ENCODE measurements around the gene AKNA. TPM values are rescaled to one million over a fixed set of nuclear protein-coding genes. Genes with fewer than 3 reads are reported as not detected.

AKNA gene
- total RNA-seq, 2 donors from 2014 or later, result 12.2 to 15.4 TPM

DNA sequence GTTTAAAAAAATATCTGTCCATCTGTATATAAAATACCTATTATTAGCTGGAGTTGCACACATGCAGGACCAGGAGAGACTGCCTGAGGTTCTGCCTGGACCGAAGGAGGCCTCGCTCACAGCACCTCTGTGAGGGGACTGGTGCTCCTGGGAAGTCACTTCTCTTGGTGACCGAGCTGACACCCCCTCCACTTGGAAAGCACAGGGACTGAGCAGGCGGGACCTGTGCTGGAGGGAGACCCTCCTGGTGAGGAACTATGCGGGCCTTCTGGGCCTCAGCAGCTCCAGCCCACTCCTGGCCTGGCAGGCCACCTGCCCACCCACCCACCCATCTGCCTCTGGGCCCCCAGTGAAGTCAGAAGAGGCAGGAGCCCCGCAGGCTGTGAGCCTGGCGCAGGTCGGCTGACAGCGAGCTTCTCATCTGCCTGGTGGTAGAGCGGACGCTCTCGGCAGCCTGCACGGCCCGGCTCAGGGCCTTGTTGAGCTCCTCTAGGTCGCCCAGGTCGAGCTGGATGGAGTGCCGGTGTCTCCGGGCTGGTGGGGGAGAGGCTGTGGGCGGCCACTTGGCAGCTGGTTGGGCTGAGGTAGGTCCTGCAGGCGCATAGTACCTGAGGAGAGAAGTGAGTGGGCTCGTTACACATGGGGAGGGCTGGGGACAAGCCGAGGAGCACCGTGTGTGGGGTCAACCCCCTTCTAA, 50.9 kb downstream of the AKNA start:
- peaks cover 27% of the 10 kb centered on the region for H3K36me3 Mint-ChIP-seq (ENCODE audit: low read depth)
- H3K4me1 Mint-ChIP-seq, result no peaks in the 10 kb centered on the region
- H3K27me3 Mint-ChIP-seq (ENCODE audit: insufficient read depth), result no peaks in the 10 kb centered on the region
- Histone ChIP-seq H3K4me1 (ENCODE audit: control insufficient read depth, insufficient read depth, low read length) (no peaks in the 10 kb centered on the region), H3K27me3 (ENCODE audit: control insufficient read depth, insufficient read depth, low read length, poor library complexity, severe bottlenecking) (no peaks in the 10 kb centered on the region), H3K36me3 (ENCODE audit: control insufficient read depth, insufficient read depth, low read length) (no peaks in the 10 kb centered on the region), H3K9ac (ENCODE audit: extremely low read depth, low read length, poor library complexity, severe bottlenecking) (no peak overlapping the region), H3K27ac (ENCODE audit: low read depth, low read length) (no peak overlapping the region), H3K4me3 (ENCODE audit: low read length) (no peak overlapping the region), H3K9me3 (ENCODE audit: control insufficient read depth, low read length) (no peaks in the 10 kb centered on the region)
- no peak overlapping the region for H3K4me3 Mint-ChIP-seq
- 91 to 93% methylated on average over 9 to 23 of the region's 23 CpGs for WGBS, 2 experiments (ENCODE audit: insufficient coverage in 1 of 2, insufficient read length in 1 of 2)
- no peak for DNase-seq
- H3K27ac Mint-ChIP-seq, result no peak overlapping the region
- H3K9me3 Mint-ChIP-seq, result peaks cover 2% of the 10 kb centered on the region
- TF ChIP-seq, protein P1, sequence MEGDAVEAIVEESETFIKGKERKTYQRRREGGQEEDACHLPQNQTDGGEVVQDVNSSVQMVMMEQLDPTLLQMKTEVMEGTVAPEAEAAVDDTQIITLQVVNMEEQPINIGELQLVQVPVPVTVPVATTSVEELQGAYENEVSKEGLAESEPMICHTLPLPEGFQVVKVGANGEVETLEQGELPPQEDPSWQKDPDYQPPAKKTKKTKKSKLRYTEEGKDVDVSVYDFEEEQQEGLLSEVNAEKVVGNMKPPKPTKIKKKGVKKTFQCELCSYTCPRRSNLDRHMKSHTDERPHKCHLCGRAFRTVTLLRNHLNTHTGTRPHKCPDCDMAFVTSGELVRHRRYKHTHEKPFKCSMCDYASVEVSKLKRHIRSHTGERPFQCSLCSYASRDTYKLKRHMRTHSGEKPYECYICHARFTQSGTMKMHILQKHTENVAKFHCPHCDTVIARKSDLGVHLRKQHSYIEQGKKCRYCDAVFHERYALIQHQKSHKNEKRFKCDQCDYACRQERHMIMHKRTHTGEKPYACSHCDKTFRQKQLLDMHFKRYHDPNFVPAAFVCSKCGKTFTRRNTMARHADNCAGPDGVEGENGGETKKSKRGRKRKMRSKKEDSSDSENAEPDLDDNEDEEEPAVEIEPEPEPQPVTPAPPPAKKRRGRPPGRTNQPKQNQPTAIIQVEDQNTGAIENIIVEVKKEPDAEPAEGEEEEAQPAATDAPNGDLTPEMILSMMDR (conservative IDR thresholded peaks at IDR 0.05), result no peak

DNA sequence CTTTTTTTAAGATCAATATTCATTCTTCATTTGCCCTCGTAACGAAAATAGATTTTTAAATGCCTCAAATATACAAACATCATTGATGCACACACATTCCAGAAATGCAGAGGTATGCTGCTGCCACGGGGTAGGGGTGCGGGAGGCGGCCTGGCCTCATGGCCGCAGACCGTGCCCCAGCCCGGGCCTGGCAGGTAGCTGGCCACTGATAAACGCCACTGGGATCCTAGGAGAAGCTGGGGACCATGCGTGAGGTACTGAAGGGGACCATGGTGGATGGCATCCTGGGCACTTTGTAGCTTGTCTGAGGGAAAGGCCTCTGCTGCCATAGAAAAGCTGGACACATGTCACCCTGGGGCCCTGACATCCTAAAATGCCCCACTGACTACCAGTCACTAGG, 51.6 kb downstream of the AKNA start:
- Mint-ChIP-seq H3K4me1 (no peaks in the 10 kb centered on the region), H3K36me3 (ENCODE audit: low read depth) (peaks cover 23% of the 10 kb centered on the region), H3K4me3 (no peak overlapping the region), H3K9me3 (peaks cover 2% of the 10 kb centered on the region), H3K27me3 (ENCODE audit: insufficient read depth) (no peaks in the 10 kb centered on the region), H3K27ac (no peak overlapping the region)
- 83 to 84% methylated on average over 7 to 10 of the region's 10 CpGs for WGBS, 2 experiments (ENCODE audit: insufficient coverage in 1 of 2, insufficient read length in 1 of 2)
- Histone ChIP-seq H3K9ac (ENCODE audit: extremely low read depth, low read length, poor library complexity, severe bottlenecking) (no peak overlapping the region), H3K27ac (ENCODE audit: low read depth, low read length) (no peak overlapping the region), H3K9me3 (ENCODE audit: control insufficient read depth, low read length) (no peaks in the 10 kb centered on the region), H3K36me3 (ENCODE audit: control insufficient read depth, insufficient read depth, low read length) (no peaks in the 10 kb centered on the region), H3K4me1 (ENCODE audit: control insufficient read depth, insufficient read depth, low read length) (no peaks in the 10 kb centered on the region), H3K27me3 (ENCODE audit: control insufficient read depth, insufficient read depth, low read length, poor library complexity, severe bottlenecking) (no peaks in the 10 kb centered on the region), H3K4me3 (ENCODE audit: low read length) (no peak overlapping the region)
- TF ChIP-seq, protein P1 (conservative IDR thresholded peaks at IDR 0.05), result no peak
- DNase-seq, result no peak

DNA sequence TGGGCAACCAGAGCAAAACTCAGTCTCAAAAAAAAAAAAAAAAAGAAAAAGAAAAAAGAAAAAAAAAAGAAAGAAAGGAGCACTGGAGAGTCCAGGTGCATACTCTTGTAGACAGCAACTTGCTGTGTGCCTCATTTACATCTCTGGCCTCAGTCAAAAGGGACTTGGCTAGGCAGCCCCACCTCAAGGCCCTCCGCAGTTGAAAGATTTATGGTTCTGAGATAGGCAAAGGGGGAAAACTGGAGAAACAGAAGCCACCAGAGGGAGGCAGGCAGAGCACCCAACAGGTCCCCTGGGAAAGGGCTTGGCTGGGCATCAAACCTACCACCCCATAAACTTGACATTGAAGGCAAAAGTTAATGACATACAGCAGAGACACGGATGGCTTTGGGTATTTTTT, 52.0 kb downstream of the AKNA start:
- Mint-ChIP-seq H3K36me3 (ENCODE audit: low read depth) (peaks cover 23% of the 10 kb centered on the region), H3K4me1 (no peaks in the 10 kb centered on the region), H3K9me3 (peaks cover 2% of the 10 kb centered on the region), H3K27ac (no peak overlapping the region), H3K4me3 (no peak overlapping the region), H3K27me3 (ENCODE audit: insufficient read depth) (no peaks in the 10 kb centered on the region)
- Histone ChIP-seq H3K36me3 (ENCODE audit: control insufficient read depth, insufficient read depth, low read length) (no peaks in the 10 kb centered on the region), H3K4me3 (ENCODE audit: low read length) (no peak overlapping the region), H3K9me3 (ENCODE audit: control insufficient read depth, low read length) (no peaks in the 10 kb centered on the region), H3K27me3 (ENCODE audit: control insufficient read depth, insufficient read depth, low read length, poor library complexity, severe bottlenecking) (no peaks in the 10 kb centered on the region), H3K27ac (ENCODE audit: low read depth, low read length) (no peak overlapping the region), H3K9ac (ENCODE audit: extremely low read depth, low read length, poor library complexity, severe bottlenecking) (no peak overlapping the region), H3K4me1 (ENCODE audit: control insufficient read depth, insufficient read depth, low read length) (no peaks in the 10 kb centered on the region)
- no peak for DNase-seq
- 96% methylated on average over 2 of the region's 2 CpGs; no CpG with 5 or more reads in 1 of the 2 experiments for WGBS, 2 experiments (ENCODE audit: insufficient coverage in 1 of 2, insufficient read length in 1 of 2)
- TF ChIP-seq, protein P1 (conservative IDR thresholded peaks at IDR 0.05), result no peak
